ENCODE measurements around the gene PSMB2. TPM values are rescaled to one million over a fixed set of nuclear protein-coding genes. Genes with fewer than 3 reads are reported as not detected.

The PSMB2 gene
- total RNA-seq, 1 donor from 2014 or later, result 98.6 TPM

DNA sequence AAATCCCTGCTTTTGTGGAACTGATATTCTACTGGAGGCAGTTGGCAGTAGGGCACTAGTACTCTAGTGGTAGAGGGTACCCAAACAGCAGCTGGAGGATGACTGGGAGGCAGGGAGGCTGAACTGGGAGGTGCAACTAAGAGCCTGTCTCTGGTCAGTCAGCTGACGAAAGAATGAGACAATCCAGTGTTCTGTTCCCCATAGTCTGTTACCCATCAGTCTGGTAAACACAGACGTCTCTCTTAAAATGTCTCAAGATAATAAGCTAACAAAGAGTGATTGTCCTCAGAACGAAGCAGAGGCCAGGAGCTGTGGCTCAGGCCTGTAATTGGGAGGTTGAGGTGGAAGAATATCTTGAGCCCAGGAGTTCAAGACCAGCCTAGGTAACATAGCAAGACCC, 37.9 kb downstream of the PSMB2 start:
- Histone ChIP-seq H3K4me1 (ENCODE audit: insufficient read depth, low read length) (peaks cover 18% of the 10 kb centered on the region), H3K9ac (ENCODE audit: low read length) (no peak overlapping the region), H3K27me3 (ENCODE audit: insufficient read depth, low read length) (no peaks in the 10 kb centered on the region), H3K4me2 (ENCODE audit: low read length) (no peak overlapping the region), H3K9me3 (ENCODE audit: insufficient read depth, low read depth, low read length) (no peaks in the 10 kb centered on the region), H3K4me3 (ENCODE audit: insufficient read depth, low read depth, low read length) (no peak overlapping the region), H2AFZ (ENCODE audit: low read depth, low read length) (no peak overlapping the region), H3K36me3 (ENCODE audit: insufficient read depth, low read length) (peaks cover 25% of the 10 kb centered on the region), H4K20me1 (ENCODE audit: insufficient read depth, low read length) (peaks cover 29% of the 10 kb centered on the region), H3K27ac (ENCODE audit: low read depth, low read length) (no peak overlapping the region), H3K79me2 (ENCODE audit: insufficient read depth, low read length) (peaks cover 7% of the 10 kb centered on the region)
- Mint-ChIP-seq H3K27me3 (ENCODE audit: low read depth, unreplicated experiment) (no peaks in the 10 kb centered on the region), H3K27ac (ENCODE audit: unreplicated experiment) (no peak overlapping the region), H3K36me3 (ENCODE audit: low read depth, unreplicated experiment) (peaks cover 24% of the 10 kb centered on the region), H3K4me1 (ENCODE audit: low read depth, unreplicated experiment) (peaks cover 42% of the 10 kb centered on the region), H3K4me3 (ENCODE audit: unreplicated experiment) (no peak overlapping the region), H3K9me3 (ENCODE audit: unreplicated experiment) (no peaks in the 10 kb centered on the region)
- DNase-seq (ENCODE audit: low read depth) (no peak), FAIRE-seq (no peak)
- TF ChIP-seq EZH2 (IDR thresholded peaks at IDR 0.05; ENCODE audit: insufficient read depth, low read length), result no peak
- TF ChIP-seq, protein P1, sequence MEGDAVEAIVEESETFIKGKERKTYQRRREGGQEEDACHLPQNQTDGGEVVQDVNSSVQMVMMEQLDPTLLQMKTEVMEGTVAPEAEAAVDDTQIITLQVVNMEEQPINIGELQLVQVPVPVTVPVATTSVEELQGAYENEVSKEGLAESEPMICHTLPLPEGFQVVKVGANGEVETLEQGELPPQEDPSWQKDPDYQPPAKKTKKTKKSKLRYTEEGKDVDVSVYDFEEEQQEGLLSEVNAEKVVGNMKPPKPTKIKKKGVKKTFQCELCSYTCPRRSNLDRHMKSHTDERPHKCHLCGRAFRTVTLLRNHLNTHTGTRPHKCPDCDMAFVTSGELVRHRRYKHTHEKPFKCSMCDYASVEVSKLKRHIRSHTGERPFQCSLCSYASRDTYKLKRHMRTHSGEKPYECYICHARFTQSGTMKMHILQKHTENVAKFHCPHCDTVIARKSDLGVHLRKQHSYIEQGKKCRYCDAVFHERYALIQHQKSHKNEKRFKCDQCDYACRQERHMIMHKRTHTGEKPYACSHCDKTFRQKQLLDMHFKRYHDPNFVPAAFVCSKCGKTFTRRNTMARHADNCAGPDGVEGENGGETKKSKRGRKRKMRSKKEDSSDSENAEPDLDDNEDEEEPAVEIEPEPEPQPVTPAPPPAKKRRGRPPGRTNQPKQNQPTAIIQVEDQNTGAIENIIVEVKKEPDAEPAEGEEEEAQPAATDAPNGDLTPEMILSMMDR (IDR thresholded peaks at IDR 0.05; ENCODE audit: insufficient read depth, low read depth, low read length), result no peak

DNA sequence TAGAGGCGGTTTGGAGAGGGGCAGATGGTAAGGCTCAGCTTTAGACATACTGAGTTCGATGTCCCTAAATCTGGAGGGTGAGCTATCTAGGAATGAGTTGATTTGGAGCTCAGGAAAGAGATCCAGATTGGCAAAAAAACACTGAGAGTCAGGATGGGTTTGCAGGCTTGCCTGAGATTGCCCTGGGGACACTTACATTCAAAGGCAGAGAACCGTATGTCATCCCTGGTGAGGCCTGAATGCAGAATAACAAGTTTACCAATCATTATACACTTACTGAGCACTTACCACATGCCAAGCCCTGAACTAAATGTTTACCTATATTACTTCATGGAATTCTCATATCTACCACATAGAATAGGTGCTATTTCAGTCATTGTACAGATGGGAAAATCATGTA, 40.7 kb downstream of the PSMB2 start:
- no peak overlapping the region for H3K27ac Mint-ChIP-seq (ENCODE audit: unreplicated experiment)
- Histone ChIP-seq H3K27ac (ENCODE audit: low read depth, low read length) (no peak overlapping the region), H2AFZ (ENCODE audit: low read depth, low read length) (no peak overlapping the region), H3K4me1 (ENCODE audit: insufficient read depth, low read length) (peaks cover 9% of the 10 kb centered on the region), H3K9me3 (ENCODE audit: insufficient read depth, low read depth, low read length) (no peaks in the 10 kb centered on the region), H3K27me3 (ENCODE audit: insufficient read depth, low read length) (no peaks in the 10 kb centered on the region), H3K4me2 (ENCODE audit: low read length) (no peak overlapping the region), H3K79me2 (ENCODE audit: insufficient read depth, low read length) (no peaks in the 10 kb centered on the region), H3K9ac (ENCODE audit: low read length) (no peak overlapping the region), H3K4me3 (ENCODE audit: insufficient read depth, low read depth, low read length) (no peak overlapping the region), H3K36me3 (ENCODE audit: insufficient read depth, low read length) (peaks cover 19% of the 10 kb centered on the region), H4K20me1 (ENCODE audit: insufficient read depth, low read length) (peaks cover 14% of the 10 kb centered on the region)
- no peaks in the 10 kb centered on the region for H3K9me3 Mint-ChIP-seq (ENCODE audit: unreplicated experiment)
- no peak for DNase-seq (ENCODE audit: low read depth)
- no peaks in the 10 kb centered on the region for H3K27me3 Mint-ChIP-seq (ENCODE audit: low read depth, unreplicated experiment)
- H3K4me3 Mint-ChIP-seq (ENCODE audit: unreplicated experiment), result no peak overlapping the region
- no peak for FAIRE-seq
- no peak for TF ChIP-seq EZH2 (IDR thresholded peaks at IDR 0.05; ENCODE audit: insufficient read depth, low read length)
- TF ChIP-seq, protein P1 (IDR thresholded peaks at IDR 0.05; ENCODE audit: insufficient read depth, low read depth, low read length), result no peak
- peaks cover 33% of the 10 kb centered on the region for H3K4me1 Mint-ChIP-seq (ENCODE audit: low read depth, unreplicated experiment)
- H3K36me3 Mint-ChIP-seq (ENCODE audit: low read depth, unreplicated experiment), result peaks cover 15% of the 10 kb centered on the region

DNA sequence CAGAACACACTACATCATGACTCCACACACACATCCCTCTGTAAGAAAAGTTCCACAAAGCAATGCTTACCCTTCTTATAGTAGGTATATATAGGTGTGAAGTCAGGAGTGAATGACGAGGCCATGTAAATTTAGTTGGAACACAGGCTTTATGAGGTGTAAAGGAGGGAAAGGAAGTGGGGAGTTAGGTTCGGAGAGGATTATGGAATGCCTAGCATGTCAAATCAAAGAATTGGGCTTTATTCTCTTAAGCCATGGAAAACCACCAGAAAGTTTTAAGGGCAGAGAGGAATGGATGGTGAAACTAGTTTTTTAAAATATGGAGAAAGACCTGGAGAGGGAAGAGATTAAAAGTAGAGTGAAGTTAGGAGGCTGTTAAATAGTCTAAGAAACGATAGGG, 41.9 kb downstream of the PSMB2 start:
- Histone ChIP-seq H3K4me2 (ENCODE audit: low read length) (no peak overlapping the region), H3K27me3 (ENCODE audit: insufficient read depth, low read length) (no peaks in the 10 kb centered on the region), H2AFZ (ENCODE audit: low read depth, low read length) (no peak overlapping the region), H3K36me3 (ENCODE audit: insufficient read depth, low read length) (peaks cover 19% of the 10 kb centered on the region), H3K4me3 (ENCODE audit: insufficient read depth, low read depth, low read length) (no peak overlapping the region), H3K9me3 (ENCODE audit: insufficient read depth, low read depth, low read length) (no peaks in the 10 kb centered on the region), H3K27ac (ENCODE audit: low read depth, low read length) (no peak overlapping the region), H3K9ac (ENCODE audit: low read length) (no peak overlapping the region), H3K79me2 (ENCODE audit: insufficient read depth, low read length) (no peaks in the 10 kb centered on the region), H4K20me1 (ENCODE audit: insufficient read depth, low read length) (peaks cover 11% of the 10 kb centered on the region), H3K4me1 (ENCODE audit: insufficient read depth, low read length) (no peaks in the 10 kb centered on the region)
- peaks cover 23% of the 10 kb centered on the region for H3K4me1 Mint-ChIP-seq (ENCODE audit: low read depth, unreplicated experiment)
- FAIRE-seq, result no peak
- H3K27ac Mint-ChIP-seq (ENCODE audit: unreplicated experiment), result no peak overlapping the region
- H3K36me3 Mint-ChIP-seq (ENCODE audit: low read depth, unreplicated experiment), result peaks cover 13% of the 10 kb centered on the region
- TF ChIP-seq, protein P1 (IDR thresholded peaks at IDR 0.05; ENCODE audit: insufficient read depth, low read depth, low read length), result no peak
- no peak for TF ChIP-seq EZH2 (IDR thresholded peaks at IDR 0.05; ENCODE audit: insufficient read depth, low read length)
- peaks cover 2% of the 10 kb centered on the region for H3K9me3 Mint-ChIP-seq (ENCODE audit: unreplicated experiment)
- peaks cover 2% of the 10 kb centered on the region for H3K27me3 Mint-ChIP-seq (ENCODE audit: low read depth, unreplicated experiment)
- no peak overlapping the region for H3K4me3 Mint-ChIP-seq (ENCODE audit: unreplicated experiment)
- no peak for DNase-seq (ENCODE audit: low read depth)

All from astrocyte (in vitro differentiated cells and primary cell).